ENCODE measurements around the gene HLA-DRB1.

DNA sequence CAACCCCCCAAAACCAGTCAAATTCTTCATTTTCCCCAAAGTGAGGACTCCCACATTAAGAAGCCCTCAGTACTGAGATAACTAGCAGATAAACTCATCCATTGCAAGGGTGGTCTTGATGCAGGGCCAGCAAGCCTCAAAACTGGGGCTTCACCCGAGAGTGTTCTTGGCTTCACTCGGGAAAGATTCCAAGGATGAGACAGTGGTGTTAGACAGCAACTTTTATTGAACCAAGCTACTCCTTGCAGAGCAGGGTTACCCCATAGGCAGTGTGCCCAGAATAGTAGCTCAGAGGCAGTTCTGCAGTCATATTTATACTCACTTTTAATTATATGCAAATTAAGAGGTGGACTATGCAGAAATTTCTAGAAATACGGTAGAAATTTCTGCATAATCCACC is 31.7 kb upstream of the HLA-DRB1 start:
- TF ChIP-seq, protein P1, sequence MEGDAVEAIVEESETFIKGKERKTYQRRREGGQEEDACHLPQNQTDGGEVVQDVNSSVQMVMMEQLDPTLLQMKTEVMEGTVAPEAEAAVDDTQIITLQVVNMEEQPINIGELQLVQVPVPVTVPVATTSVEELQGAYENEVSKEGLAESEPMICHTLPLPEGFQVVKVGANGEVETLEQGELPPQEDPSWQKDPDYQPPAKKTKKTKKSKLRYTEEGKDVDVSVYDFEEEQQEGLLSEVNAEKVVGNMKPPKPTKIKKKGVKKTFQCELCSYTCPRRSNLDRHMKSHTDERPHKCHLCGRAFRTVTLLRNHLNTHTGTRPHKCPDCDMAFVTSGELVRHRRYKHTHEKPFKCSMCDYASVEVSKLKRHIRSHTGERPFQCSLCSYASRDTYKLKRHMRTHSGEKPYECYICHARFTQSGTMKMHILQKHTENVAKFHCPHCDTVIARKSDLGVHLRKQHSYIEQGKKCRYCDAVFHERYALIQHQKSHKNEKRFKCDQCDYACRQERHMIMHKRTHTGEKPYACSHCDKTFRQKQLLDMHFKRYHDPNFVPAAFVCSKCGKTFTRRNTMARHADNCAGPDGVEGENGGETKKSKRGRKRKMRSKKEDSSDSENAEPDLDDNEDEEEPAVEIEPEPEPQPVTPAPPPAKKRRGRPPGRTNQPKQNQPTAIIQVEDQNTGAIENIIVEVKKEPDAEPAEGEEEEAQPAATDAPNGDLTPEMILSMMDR (IDR thresholded peaks at IDR 0.05): no peak
- TF ChIP-seq POLR2A (IDR thresholded peaks at IDR 0.05): no peak
